OCI-LY1 (cell line): ENCODE measurements around the gene FOXJ2.
A peak's percentile ranks its signal among the peaks of the same experiment; 100 is the strongest.

Experiments used
- H2AFZ ChIP-seq: fragments of 200-600 bp; sonication (generic), shearing (Covaris generic); 2 replicates; pipeline ENCODE4 v1.6.0; 2014; ENCODE audit warnings: antibody characterized with exemption, mild to moderate bottlenecking, low read length
- H3F3A ChIP-seq: fragments of 200-600 bp; sonication (generic), shearing (Covaris generic); 2 replicates; pipeline ENCODE4 v1.6.0; 2014; ENCODE audit warnings: mild to moderate bottlenecking, antibody characterized with exemption, low read length, moderate library complexity; ENCODE audit not compliant: insufficient read depth
- H3K27ac ChIP-seq: fragments of 200-600 bp; sonication (generic); 2 replicates; pipeline ENCODE4 v1.5.1; 2014; ENCODE audit warnings: low read length, mixed run types, mild to moderate bottlenecking, low read depth; ENCODE audit not compliant: poor library complexity, severe bottlenecking
- H3K27me3 ChIP-seq: fragments of 200-600 bp; sonication (generic); 2 replicates; pipeline ENCODE4 v1.6.0; 2014; ENCODE audit warnings: antibody characterized with exemption, mild to moderate bottlenecking, low read length, moderate library complexity; ENCODE audit not compliant: insufficient read depth
- H3K36me3 ChIP-seq: fragments of 200-600 bp; sonication (generic); 2 replicates; pipeline ENCODE4 v1.6.1; 2014; ENCODE audit warnings: mild to moderate bottlenecking, antibody characterized with exemption, low read length, moderate library complexity, mixed read lengths; ENCODE audit not compliant: insufficient read depth
- H3K4me1 ChIP-seq: fragments of 200-600 bp; sonication (generic); 2 replicates; pipeline ENCODE4 v1.5.1; 2014; ENCODE audit warnings: mild to moderate bottlenecking, low read length, moderate library complexity; ENCODE audit not compliant: insufficient read depth, severe bottlenecking
- H3K4me2 ChIP-seq: fragments of 200-600 bp; sonication (generic), shearing (Covaris generic); 2 replicates; pipeline ENCODE4 v1.6.1; 2014; ENCODE audit warnings: low read length
- H3K4me3 ChIP-seq: fragments of 200-600 bp; sonication (generic); 2 replicates; pipeline ENCODE4 v1.5.1; 2014; ENCODE audit warnings: low read length, low read depth, mild to moderate bottlenecking, mixed read lengths; ENCODE audit not compliant: poor library complexity, severe bottlenecking
- H3K79me2 ChIP-seq: fragments of 200-600 bp; shearing (Covaris generic); 2 replicates; pipeline ENCODE4 v1.6.1; 2016; ENCODE audit warnings: mixed run types, low read length, mixed read lengths; ENCODE audit not compliant: insufficient read depth
- H3K9ac ChIP-seq: fragments of 200-600 bp; sonication (generic), shearing (Covaris generic); 2 replicates; pipeline ENCODE4 v1.6.1; 2014; ENCODE audit warnings: mild to moderate bottlenecking, low read length, mixed read lengths
- H3K9me2 ChIP-seq: fragments of 200-600 bp; sonication (generic), shearing (Covaris generic); 2 replicates; pipeline ENCODE4 v1.6.1; 2014; ENCODE audit warnings: low read depth, mild to moderate bottlenecking, low read length, mixed read lengths
- H3K9me3 ChIP-seq: fragments of 200-600 bp; shearing (Covaris generic); 2 replicates; pipeline ENCODE4 v1.6.1; 2014; ENCODE audit warnings: low read length, mixed read lengths
- H4K20me1 ChIP-seq: fragments of 200-600 bp; sonication (generic), shearing (Covaris generic); 2 replicates; pipeline ENCODE4 v1.6.0; 2016; ENCODE audit warnings: mild to moderate bottlenecking, low read length; ENCODE audit not compliant: insufficient read depth
- EZH2 ChIP-seq: fragments of 200-600 bp; sonication (generic), shearing (Covaris generic); IDR thresholded peaks from 2 replicates; pipeline ENCODE4 v1.8.0; 2017; ENCODE audit warnings: borderline replicate concordance, mixed run types, mild to moderate bottlenecking, antibody characterized with exemption, low read length, moderate library complexity, mixed read lengths
- TF ChIP-seq, protein P1 (sequence below): fragments of 200-600 bp; sonication (generic), shearing (Covaris generic); IDR thresholded peaks from 2 replicates; pipeline ENCODE4 v1.5.1; 2017; ENCODE audit warnings: mild to moderate bottlenecking, antibody characterized with exemption, low read length, moderate library complexity, mixed read lengths

FOXJ2 gene

DNA sequence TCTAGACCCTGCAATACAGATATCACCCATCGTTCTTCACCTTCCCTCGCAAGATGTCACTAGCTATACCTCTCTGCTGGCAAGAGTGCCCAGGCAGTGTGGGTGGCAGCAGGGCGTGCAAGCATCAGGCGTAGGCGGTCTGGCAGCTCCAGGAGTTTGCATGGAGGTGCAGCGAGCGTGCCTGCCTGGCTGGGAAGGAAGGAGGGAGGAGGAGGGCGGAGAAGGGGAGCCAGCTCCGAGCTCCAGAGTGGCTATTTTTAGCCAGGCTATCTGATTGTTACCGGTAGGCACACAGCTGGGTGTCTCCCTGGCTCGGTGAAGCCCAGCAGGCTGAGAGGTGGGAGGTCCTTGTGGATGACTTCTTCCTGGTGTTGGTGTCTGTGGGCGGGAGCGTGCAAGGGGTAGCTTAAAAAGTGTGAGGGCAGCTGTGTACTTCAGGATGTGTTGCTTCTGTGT lies 6.2 kb downstream of the FOXJ2 start:
- Histone ChIP-seq H4K20me1 (no peaks in the 10 kb centered on the region), H3K27ac (no peak overlapping the region), H3F3A (no peaks in the 10 kb centered on the region), H3K9me2 (no peaks in the 10 kb centered on the region), H3K36me3 (no peaks in the 10 kb centered on the region), H3K79me2 (no peaks in the 10 kb centered on the region), H3K9me3 (no peaks in the 10 kb centered on the region), H3K4me2 (peak overlapping the region; percentile 54), H2AFZ (no peak overlapping the region), H3K27me3 (no peaks in the 10 kb centered on the region), H3K4me1 (peaks cover 45% of the 10 kb centered on the region), H3K4me3 (peak overlapping the region; percentile 42), H3K9ac (no peak overlapping the region; the same call in 1 of the 2 replicates)
- no peak for TF ChIP-seq EZH2
- TF ChIP-seq, protein P1, sequence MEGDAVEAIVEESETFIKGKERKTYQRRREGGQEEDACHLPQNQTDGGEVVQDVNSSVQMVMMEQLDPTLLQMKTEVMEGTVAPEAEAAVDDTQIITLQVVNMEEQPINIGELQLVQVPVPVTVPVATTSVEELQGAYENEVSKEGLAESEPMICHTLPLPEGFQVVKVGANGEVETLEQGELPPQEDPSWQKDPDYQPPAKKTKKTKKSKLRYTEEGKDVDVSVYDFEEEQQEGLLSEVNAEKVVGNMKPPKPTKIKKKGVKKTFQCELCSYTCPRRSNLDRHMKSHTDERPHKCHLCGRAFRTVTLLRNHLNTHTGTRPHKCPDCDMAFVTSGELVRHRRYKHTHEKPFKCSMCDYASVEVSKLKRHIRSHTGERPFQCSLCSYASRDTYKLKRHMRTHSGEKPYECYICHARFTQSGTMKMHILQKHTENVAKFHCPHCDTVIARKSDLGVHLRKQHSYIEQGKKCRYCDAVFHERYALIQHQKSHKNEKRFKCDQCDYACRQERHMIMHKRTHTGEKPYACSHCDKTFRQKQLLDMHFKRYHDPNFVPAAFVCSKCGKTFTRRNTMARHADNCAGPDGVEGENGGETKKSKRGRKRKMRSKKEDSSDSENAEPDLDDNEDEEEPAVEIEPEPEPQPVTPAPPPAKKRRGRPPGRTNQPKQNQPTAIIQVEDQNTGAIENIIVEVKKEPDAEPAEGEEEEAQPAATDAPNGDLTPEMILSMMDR = no peak

DNA sequence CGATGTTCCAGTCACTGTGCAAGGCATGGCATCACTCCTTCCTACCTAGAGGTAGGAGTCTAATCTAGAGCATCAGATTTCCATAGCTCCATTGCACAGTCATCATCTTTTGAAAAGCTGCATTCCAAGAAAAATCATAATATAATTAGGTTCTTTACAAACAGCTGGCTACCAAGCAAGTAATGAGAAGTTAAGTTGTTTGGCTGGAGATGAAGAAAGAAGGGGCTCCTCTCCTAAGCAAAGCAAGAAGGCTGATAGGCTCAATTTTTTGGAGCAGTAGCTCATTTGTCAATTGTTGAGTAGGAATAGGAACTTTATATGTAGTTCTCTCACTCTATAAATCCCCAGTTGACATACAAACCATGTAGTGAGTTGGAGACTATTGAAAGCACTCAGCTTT lies 8.3 kb downstream of the FOXJ2 start:
- no peak overlapping the region for H3K4me3 ChIP-seq
- no peaks in the 10 kb centered on the region for H4K20me1 ChIP-seq
- no peaks in the 10 kb centered on the region for H3K27me3 ChIP-seq
- no peaks in the 10 kb centered on the region for H3K9me2 ChIP-seq
- no peaks in the 10 kb centered on the region for H3K79me2 ChIP-seq
- TF ChIP-seq EZH2 = no peak
- TF ChIP-seq, protein P1 = no peak
- peaks cover 26% of the 10 kb centered on the region for H3K4me1 ChIP-seq
- H3F3A ChIP-seq = no peaks in the 10 kb centered on the region
- no peaks in the 10 kb centered on the region for H3K9me3 ChIP-seq
- H2AFZ ChIP-seq = no peak overlapping the region
- no peak overlapping the region for H3K9ac ChIP-seq
- no peak overlapping the region for H3K27ac ChIP-seq
- no peaks in the 10 kb centered on the region for H3K36me3 ChIP-seq
- H3K4me2 ChIP-seq = no peak overlapping the region

DNA sequence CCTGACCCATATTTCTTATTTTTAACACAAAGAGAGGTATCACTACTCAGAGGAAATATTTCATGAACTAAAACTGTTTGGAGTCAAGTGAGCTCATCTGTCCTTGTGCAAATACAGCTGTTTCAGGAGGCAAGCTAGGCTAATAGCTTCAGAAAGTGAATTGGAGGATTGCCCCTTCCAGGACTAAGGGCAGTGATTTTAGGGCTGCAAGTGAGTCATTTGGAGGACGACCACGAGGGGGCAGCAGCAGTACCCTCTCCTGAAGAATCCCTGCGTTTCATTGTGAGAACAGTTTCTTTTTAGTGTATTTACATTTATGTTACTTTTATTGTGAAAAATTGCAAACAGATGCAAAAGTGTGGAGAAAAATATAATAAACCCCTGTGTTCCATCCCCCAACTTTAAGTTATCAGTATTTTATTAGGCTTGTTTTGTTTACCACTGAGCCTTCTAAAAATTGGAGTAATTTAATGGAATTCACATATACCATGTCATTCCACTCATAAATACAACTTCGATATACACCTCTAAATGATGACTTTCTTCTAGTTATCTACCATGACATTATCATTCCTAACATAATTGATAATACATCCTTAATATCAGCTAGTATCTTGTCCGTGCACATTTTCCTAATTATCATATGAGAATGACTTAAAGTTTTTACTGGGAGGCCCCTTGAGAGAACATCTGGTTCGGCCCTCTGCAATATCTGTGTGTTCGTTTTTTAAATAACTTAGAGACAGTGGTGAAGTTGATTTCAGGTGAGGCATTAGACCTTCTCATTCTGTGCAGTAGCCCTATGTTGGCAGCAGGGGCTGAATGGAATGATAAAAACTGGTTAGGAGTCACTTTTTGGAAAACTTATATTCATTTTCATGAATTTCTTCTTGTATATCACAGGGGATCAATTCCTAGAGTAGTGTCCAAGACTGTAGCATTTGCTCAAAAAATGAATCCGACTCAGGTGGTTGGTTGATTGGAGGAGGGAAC lies 13.7 kb downstream of the FOXJ2 start:
- Histone ChIP-seq H3K4me2 (no peak overlapping the region), H3K4me1 (no peaks in the 10 kb centered on the region), H3K9ac (no peak overlapping the region), H4K20me1 (no peaks in the 10 kb centered on the region), H3K9me3 (no peaks in the 10 kb centered on the region), H3F3A (no peaks in the 10 kb centered on the region), H3K36me3 (0 out of 2 replicates have a peak, but pooled peaks cover 6% of the 10 kb centered on the region), H3K27me3 (no peaks in the 10 kb centered on the region), H3K79me2 (no peaks in the 10 kb centered on the region), H2AFZ (no peak overlapping the region), H3K27ac (no peak overlapping the region), H3K4me3 (no peak overlapping the region), H3K9me2 (no peaks in the 10 kb centered on the region)
- no peak for TF ChIP-seq EZH2
- TF ChIP-seq, protein P1 = peak; percentile 83
